Jurkat, Clone E6-1 (cell line): ENCODE data around the gene TATDN3. TPM values are rescaled to one million over a fixed set of nuclear protein-coding genes. Genes with fewer than 3 reads are reported as not detected.
"Not testable (repeated sequence)": the region's sequence is repeated elsewhere in the genome, so short reads cannot be mapped to it uniquely, and the experiment has no call there.

Experiments
- DNase-seq: peaks from one replicate; pipeline ENCODE4 v3.0.0-alpha.2; 2011; ENCODE audit warnings: low read depth, low spot score
- H3K4me3 ChIP-seq: 2 replicates; pipeline ENCODE4 v1.5.1; 2011; ENCODE audit warnings: mild to moderate bottlenecking, low read length, control low read depth, moderate library complexity
- polyA plus RNA-seq: library from polyadenylated mRNA; unstranded; fragments of >200 nt; gene quantifications from one replicate; pipeline ENCODE4 v1.2.1, GENCODE V29; 2012; ENCODE audit warnings: missing spikeins; ENCODE audit not compliant: insufficient read length, insufficient read depth

Gene TATDN3, protein sequence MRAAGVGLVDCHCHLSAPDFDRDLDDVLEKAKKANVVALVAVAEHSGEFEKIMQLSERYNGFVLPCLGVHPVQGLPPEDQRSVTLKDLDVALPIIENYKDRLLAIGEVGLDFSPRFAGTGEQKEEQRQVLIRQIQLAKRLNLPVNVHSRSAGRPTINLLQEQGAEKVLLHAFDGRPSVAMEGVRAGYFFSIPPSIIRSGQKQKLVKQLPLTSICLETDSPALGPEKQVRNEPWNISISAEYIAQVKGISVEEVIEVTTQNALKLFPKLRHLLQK
- polyA plus RNA-seq, result 33.9 TPM

DNA sequence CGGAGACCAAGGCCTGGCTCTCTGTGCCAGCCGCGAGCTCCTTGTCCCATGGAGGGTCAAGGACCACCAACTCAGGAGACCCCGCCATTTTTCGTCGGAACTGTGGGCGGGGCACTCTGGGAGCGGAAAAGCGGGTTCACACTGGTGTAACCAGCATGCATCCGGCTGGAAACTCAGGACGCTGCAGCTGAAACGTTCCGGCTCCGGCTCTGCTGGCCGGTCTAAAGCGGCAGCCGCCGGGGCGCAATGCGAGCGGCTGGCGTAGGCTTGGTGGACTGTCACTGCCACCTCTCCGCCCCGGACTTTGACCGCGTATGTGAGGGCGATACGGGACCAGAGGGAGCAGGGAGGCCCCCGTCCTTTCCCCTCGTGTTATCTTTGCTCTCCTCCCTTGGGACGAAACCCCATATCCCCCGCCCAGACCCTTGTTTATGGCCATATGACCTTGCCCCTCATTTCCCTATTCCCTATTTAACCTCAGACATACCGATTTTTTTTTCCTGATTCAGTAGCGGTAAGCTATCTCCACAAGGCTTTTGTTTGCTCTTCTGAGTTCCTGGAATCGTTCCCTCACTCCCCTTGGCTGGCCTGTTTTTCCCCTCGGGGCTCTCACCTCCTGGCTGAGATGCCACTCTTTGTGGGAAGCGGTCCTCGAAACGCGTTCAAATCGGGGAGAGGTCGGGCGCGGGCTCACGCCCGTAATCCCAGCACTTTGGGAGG lies at the start of gene TATDN3, which contains the start of gene NSL1:
TSS of gene TATDN3 (plus strand) at position 219 of the 720 bp plus-strand sequence. CDS start at position 247, 28 bp downstream.
TSS of gene NSL1 (minus strand) at position 102 of the 720 bp plus-strand sequence. CDS start at position 88, 14 bp downstream.
- DNase-seq, result peak; percentile 93
- H3K4me3 ChIP-seq, result peak within 1 kb of the TSS; percentile 97

DNA sequence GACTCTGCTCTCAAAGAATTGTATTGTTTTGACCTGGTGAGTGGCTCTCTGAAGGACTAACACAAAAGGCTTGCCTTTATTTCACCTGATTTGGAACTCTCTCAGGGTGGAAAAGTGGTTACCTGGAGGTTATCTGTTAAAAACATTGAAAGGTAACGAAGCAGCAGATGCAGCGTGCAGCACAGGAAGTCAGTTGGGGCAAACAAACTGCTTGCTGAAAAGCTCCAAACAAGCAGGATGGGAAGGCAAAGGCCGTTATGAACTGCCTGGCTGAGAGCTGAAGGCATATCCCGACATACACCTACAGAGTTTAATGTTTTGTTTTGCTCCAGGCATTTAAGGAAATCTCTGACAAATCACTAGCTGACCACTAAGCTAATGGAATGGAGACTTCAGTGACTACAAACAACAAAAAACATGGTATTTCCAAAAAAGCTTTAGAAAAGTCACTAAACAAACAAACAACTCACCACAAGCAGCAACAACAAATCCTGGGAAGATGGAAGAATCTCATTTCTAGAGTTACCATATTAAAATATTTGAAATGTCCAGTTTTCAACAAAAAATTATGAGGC lies 47.7 kb upstream of the TATDN3 start:
- DNase-seq, result peak; percentile 74
- H3K4me3 ChIP-seq, result peak overlapping the region; percentile 4; the same call in 1 of the 2 replicates

DNA sequence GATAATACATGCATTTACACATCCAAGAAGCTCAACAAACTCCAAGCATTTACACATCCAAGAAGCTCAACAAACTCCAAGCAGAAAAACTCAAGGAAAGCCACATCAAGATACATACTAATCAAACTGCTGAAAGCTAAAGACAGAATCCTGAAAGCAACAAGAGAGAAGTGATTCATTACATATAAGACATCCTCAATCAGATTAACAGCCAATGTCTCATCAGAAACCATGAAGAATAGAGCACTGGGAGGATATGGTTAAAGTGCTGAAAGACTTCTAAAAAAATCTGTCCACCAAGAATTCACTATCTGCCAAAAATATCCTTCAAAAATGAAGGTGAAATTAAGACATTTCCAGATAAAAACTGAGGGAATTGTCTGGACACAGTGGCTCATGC lies 46.4 kb upstream of the TATDN3 start:
- no peak for DNase-seq
- H3K4me3 ChIP-seq, result no peak overlapping the region

DNA sequence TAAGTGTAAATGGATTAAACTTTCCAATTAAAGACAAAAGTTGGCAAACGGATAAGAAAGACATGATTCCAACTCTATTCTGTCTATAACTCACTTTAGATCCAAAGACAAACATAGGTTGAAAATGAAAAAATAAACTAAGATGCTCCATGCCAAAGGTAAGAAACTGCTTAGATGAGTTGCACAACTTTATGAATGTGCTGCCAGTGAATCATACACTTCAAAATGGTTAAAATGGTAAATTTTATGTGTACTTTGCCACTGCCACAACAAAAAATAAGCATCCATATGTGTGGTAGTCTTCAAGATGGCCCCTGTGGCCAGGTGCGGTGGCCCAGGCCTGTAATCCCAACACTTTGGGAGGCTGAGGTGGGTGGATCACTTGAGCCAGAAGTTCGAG lies 45.1 kb upstream of the TATDN3 start:
- no peak for DNase-seq

DNA sequence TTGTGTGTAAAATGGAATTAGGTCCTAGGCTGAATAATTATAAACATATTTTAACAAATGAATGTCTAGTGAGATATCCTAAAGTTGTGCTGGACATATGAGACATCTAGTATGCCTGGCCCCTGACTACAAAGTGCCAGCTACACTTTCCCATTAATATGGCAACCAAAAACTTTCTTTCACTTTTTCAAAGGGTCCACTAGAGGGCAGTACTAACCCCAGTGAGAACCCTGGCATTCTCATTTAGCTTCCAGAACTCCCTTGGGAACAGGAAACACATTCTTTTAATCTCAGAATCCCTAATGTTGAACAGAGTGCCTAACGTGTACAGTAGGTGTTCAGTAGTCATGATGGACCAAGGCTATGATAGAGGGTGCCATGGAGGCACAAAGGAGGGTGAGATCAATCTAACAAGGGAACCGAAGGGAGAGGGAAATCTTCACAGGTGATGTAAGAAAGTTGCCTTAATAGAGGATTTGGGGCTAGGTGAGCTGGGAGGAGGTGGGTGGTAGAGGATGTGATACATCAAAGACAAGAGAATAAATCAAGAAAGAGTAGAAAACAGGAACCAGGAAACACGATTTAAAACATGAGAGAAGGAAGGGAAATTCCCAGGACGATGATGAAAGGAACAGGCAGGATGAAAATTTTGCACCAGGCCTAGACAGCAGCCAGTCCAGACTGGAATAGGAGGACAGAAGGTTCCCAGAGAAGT lies 41.7 kb upstream of the TATDN3 start:
- DNase-seq, result no peak
- H3K4me3 ChIP-seq, result no peak overlapping the region

More for the DNA sequence above, 45.1 kb upstream of the TATDN3 start:
- H3K4me3 ChIP-seq, result no peak overlapping the region

DNA sequence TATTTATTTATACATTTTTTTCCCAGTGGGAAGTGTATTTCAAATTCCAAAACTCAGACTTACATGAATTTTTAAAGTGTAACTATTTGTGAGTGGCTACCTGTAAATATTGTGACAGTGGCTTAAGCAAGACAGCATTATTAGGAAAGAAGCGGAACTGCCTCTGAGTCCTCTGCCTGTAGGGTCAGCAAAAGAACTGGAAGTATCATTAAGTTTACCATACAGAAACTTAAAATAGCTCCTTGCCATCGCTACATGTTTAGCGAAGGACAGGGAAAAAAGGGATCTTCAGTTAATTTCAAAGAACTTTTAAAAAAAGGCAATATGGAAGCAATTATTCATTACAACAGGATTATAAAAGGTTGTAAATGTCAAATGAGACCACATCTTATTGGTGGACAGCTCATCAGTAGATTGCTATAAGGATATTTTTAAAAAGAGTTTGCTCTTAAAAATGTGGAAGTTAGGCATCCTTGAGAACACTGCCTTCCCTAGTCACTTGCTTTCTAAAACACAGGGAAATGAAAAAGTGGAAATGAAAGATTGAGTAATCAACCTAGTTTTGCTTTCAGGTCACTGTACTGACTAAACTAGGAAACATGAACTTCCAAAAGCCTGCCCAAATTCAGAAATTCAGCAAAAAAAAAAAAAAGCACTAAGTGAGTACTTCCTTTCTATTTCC lies 39.3 kb upstream of the TATDN3 start:
- H3K4me3 ChIP-seq, result no peak overlapping the region

DNA sequence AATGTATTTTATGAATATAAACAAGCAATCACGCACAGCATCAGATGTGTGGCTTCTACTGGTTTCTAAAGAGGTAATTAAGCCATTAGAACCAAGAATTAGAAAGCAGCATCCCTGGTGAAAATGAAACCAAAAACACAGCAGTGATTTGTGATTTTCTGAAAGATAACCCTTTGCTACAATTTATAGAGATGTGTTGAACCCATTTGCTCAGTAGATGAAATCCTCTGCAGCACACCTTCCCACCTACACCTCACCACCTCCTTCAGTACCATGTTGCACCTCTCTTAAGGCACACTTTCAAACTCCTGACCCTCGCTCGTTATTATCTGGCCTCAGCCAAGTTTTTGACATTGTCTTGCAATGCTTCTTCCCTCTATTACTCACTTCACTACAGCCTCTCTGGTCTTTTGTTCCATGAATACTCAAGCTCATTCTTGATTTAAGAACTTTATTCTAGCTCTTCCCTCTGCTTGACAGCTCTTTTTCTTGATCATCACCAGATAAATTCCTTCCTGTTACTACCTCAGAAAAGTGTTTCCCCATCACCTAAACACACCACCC lies 38.7 kb upstream of the TATDN3 start:
- no peak for DNase-seq
- no peak overlapping the region for H3K4me3 ChIP-seq

More for the DNA sequence above, 39.3 kb upstream of the TATDN3 start:
- DNase-seq, result no peak

DNA sequence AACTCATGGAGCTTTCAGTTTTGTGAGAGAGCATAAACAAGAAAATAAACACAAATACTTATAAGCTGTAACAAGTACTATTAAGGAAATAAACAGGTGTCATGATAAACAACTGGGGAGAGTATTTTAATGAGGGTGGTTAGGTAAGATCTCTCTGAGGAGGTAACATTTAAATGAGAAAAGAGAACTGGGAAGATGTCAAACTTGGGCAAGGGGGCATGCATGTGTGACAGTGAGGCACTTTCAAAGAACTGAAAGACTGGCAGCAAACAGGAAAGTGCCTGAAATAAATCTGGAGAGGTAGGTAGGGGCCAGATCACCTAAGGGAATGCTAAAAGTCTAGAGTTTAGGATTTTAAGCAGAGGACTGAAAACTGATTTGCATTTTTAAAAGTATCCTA lies 37.9 kb upstream of the TATDN3 start:
- no peak for DNase-seq
- H3K4me3 ChIP-seq, result peak overlapping the region; percentile 17

DNA sequence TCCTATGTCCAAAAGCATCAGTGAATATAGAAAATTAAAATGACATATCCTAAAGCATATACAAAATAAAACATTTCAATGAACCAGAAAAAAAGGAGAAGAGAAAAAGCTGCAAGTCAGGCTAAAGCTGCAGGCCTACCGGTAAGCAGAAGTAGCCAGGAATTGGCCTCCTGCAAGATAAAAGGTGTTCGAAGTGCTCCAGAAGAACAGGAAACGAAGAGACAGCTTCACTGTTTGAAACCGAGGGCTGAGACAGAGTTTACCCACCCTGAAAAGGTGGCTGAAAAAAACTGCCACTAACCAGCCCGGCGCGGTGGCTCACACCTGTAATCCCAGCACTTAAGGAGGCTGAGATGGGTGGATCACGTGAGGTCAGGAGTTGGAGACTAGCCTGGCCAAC lies 37.5 kb upstream of the TATDN3 start:
- DNase-seq, result peak; percentile 76
- peak overlapping the region; percentile 17 for H3K4me3 ChIP-seq

DNA sequence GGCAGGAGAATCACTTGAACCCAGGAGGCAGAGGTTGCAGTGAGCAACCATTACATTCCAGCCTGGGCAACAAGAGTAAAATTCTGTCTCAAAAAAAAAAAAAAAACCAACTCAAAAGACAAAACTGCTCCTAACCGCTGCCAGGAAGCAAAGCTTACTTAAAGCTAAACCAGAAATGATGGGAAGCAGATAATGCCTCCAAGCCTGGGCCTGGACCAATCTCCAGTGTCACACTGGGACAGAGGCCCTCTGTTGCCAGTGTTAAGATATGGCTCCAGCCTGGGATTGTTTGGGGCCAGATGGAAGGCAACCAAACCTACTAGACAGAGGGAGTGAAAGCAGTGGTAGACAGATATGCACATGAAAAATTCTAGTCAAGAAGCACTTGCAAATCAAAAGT lies 37.0 kb upstream of the TATDN3 start:
- H3K4me3 ChIP-seq, result no peak overlapping the region
- DNase-seq, result no peak

DNA sequence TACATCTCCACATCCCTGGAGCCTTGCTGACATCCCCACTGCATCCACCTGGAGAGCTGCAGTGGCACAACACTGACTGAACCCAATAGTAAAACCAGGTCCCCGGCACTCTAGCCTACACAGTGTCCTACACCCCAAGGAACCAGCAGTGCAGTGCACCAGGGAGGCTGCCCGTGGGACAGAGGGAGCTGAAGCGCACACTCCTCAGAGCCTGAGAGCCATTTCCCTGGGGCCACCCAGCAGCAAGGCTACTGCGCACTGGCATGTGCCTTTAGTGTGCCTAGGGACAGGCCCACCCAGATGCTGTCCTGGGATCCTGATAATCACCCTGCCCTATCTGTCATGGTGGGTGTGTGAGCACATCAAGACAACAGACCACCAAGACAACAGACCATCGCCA lies 32.0 kb upstream of the TATDN3 start:
- no peak overlapping the region for H3K4me3 ChIP-seq
- DNase-seq, result no peak

DNA sequence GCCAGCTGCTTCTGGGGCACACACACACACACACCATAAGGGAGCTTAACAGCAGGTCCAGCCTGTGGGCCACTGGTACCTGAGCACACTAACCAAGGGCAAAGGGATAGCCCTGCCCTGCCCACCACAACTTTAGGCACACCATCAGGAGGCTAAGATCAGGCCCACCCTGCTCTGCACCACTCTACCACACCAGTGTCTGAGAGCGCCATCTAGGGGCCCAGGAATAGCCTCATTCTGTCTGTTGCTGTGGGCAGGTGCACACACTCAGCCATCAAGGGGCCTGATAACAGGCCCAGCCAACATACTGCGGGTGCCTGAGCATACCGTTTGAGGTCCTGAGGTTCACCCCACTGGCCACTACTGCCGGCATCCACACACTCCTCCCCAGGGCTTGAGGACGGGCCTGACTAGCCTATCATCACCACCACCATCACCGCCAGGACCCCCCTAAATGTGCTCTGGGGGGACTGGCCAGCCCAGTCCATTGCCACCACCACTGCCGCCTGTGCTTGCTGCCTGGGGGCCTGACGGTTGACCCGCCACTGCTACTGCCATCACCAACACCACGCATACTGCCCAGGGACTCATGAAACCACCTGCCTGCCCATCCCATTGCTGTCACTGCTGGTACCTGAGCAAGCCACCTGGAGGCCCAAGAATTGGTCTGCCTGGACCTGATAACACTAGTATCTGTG lies 31.4 kb upstream of the TATDN3 start:
- DNase-seq, result no peak
- no peak overlapping the region for H3K4me3 ChIP-seq

DNA sequence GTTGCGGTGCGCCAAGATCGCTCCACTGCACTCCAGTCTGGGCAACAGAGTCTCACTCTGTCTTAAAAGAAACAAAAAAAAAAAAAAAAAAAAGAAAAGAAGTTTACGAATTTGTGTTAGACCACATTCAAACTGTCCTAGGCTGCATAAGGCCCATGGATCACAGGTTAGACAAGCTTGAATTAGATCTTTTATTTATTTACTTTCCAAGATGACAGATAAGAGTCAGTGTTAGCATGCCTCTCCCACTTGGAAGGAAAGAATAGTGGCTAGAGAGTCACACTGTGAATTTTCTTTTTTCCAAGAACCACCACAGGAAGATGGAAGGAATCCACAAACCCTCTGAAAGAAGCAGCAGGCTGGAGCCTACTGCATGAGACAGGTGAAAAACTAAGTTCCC lies 29.5 kb upstream of the TATDN3 start:
- no peak for DNase-seq
- H3K4me3 ChIP-seq, result no peak overlapping the region

DNA sequence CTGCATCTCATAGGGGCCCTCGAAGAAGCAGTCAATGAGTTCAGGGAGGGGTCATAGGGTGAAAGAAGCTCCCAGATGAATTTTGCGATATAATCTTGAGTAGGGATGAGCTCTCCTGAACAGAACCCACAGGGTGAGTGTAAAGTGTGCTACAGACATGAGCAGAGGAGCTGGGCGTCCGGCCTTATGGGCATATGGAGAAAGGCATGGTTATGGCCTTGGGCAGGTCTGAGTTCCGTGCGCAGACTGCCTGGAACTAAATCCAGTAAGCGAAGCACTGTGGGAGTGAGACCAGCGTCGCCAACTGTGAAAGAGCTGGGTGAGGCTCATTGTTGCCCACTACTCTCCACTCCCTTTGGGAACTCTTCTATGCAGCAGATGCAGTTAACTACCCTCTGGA lies 28.9 kb upstream of the TATDN3 start:
- no peak for DNase-seq
- no peak overlapping the region for H3K4me3 ChIP-seq

DNA sequence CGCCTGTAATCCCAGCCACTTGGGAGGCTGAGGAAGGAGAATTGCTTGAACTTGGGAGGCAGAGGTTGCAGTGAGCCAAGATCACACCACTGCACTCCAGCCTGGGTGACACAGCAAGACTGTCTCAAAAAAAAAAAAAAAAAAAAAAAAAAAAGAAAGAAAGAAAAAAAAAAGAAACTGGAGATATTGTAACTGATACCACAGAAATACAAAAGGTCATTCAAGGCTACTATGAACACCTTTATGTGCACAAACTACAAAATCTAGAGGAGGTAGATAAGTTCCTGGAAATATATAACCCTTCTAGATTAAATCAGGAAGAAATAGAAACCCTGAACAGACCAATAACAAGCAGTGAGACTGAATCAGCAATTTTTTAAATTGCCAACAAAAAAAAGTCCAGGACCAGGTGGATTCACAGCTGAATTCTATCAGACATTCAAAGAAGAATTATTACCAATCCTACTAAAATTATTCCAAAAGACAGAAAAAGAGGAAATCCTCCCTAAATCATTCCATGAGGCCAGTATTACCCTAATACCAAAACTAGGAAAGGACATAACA lies 26.9 kb upstream of the TATDN3 start:
- not testable (repeated sequence) for DNase-seq, H3K4me3 ChIP-seq

DNA sequence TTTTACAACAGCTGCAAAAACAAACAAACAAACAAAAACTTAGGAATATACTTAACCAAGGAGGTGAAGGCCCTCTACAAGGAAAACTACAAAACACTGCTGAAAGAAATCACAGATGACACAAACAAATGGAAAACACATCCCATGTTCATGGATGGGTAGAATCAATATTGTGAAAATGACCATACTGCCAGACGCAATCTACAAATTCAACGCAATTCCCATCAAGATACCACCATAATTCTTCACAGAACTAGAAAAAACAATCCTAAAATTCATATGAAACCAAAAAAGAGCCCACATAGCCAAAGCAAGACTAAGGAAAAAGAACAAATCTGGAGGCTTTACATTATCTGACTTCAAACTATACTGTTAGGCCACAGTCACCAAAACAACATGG lies 24.9 kb upstream of the TATDN3 start:
- DNase-seq, H3K4me3 ChIP-seq: not testable (repeated sequence)

DNA sequence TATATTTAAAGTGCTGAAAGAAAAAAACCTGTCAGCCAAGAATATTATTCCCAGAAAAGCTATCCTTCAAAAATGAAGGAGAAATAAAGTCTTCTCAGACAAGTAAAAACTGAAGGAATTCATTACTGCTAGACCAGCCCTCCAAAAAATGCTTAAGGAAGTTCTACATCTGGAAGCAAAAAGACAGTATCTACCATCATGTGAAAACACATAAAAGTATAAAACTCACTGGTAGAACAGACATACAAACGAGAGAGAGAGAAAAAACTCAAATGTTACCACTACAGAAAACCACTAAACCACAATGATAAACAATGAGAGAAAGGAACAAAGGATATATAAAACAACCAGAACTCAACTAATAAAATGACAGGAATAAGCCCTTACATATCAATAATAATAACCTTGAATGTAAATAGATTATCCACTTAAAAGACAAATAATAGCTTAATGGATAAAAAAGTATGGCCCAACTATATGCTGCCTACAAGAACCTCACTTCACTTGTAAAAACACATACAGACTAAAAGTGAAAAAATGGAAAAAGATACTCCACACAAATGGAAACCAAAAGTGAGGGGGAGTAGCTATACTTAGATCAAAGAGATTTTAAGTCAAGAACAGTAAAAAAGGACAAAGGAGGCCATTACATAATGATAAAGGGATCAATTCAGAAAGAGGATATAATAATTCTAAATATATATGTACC lies 22.1 kb upstream of the TATDN3 start:
- no peak overlapping the region for H3K4me3 ChIP-seq
- no peak for DNase-seq
